ENCODE data around the gene ATF5.

The ATF5 gene

GRCh38 chr19:49977076-49977475 is 48.1 kb downstream of the ATF5 start:
- DNase-seq = no peak

- no peak for DNase-seq
Measured at GRCh38 chr19:49977881-49978280, 48.9 kb downstream of the ATF5 start.

- DNase-seq = no peak
Measured at GRCh38 chr19:49978324-49978723, 49.3 kb downstream of the ATF5 start.

GRCh38 chr19:49981603-49982593 is 52.9 kb downstream of the ATF5 start:
- DNase-seq = no peak
